ENCODE results near the gene TACC3.

Gene TACC3

DNA sequence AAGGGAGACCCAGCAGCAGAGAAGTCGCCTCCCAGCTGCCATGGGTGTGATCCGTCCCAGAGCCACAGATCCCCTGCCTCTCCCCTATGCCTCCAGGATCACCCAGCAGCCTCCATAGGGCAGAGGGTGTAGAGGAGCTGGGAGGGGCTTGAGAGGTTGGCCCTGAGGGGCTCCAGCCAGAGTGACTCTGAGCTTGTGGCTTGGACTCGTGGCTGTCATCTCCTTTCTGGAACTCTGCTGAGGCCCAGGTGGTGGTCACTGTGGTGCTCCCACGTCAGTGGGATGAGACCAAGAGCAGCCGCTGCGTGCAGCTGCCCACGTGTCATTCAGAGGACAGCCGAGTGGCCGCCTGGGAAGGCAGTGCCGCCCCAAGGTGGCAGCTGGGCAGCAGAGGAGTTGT is 4.2 kb downstream of the TACC3 start:
- no peak for DNase-seq

DNA sequence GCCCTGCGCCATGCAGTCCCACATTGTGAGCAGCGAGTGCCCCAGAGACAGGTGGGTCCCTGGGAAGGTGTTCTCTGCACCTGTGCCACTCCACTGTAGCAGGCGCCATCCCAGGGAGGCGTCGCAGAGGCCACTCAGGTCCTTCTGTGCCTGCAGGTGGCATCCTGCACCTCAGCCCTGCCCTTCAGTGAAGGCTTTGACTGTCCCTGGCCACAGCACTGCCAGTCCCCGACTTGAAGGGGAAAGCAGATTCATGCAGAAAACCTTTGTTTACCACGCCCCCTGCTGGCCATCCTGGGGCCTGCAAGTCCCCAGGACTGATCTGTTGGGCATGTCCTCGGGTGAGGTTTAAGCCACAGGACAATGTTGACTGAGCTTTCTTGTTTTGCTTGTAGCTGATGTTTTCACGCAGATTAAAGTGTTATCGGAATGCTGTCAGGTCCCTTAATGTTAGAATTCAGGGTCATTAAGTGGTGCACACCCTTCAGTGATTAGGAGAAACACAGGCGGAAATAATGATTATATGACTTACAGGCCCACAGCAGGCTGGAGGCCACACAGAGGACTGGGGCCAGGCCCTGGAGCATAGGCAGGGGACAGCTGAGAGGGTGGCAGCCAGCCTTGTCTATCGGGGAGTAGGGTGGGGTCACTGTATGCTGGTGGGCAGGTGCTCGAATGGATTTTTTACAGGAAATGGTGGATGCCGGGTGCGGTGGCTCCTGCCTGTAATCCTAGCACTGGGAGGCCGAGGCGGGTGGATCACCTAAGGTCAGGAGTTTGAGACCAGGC is 5.0 kb downstream of the TACC3 start:
- no peak for DNase-seq

DNA sequence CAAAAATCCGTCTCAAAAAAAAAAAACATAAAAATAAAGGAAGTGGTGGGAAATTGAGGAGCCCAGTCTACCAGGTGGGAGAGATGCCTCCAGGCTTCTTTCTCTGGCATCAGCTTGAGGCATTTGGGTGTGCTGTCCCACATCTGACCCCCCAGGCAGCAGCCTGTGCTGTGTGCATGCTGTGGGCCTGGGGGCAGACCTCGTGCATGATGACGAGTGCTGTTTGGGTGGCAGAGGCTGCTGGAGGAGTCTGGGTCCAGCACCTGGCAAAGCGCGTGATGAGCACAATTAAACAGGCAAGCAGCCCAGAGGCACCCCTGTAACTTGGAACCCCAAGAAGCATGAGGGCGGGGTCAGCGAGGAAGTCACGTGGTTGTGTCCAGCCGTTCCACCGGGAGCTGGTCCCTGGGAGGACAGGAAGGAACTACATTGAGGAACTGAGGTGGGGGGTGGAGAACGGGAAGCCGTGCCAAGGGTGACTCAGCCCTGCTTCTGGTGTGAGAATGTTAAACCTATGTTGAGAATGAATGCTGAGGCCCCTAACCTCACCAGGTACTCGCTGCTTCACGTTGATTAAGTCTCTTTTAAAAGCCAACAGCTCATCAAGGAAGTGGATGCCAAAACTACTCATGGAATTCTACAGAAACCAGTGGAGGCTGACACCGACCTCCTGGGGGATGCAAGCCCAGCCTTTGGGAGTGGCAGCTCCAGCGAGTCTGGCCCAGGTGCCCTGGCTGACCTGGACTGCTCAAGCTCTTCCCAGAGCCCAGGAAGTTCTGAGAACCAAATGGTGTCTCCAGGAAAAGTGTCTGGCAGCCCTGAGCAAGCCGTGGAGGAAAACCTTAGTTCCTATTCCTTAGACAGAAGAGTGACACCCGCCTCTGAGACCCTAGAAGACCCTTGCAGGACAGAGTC is 6.1 kb downstream of the TACC3 start:
- no peak for DNase-seq

DNA sequence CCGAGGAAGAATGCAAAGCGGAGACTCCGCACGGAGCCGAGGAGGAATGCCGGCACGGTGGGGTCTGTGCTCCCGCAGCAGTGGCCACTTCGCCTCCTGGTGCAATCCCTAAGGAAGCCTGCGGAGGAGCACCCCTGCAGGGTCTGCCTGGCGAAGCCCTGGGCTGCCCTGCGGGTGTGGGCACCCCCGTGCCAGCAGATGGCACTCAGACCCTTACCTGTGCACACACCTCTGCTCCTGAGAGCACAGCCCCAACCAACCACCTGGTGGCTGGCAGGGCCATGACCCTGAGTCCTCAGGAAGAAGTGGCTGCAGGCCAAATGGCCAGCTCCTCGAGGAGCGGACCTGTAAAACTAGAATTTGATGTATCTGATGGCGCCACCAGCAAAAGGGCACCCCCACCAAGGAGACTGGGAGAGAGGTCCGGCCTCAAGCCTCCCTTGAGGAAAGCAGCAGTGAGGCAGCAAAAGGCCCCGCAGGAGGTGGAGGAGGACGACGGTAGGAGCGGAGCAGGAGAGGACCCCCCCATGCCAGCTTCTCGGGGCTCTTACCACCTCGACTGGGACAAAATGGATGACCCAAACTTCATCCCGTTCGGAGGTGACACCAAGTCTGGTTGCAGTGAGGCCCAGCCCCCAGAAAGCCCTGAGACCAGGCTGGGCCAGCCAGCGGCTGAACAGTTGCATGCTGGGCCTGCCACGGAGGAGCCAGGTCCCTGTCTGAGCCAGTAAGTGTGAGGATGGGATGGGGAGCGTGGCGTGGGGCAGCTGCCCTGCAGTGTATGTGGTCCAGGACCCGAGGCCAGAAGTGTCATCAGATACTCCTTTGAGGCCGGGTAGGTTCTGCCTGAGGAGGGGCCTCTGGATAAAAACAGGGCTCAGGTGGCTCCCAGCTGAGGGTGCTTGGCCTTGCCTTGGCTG is 7.0 kb downstream of the TACC3 start:
- no peak for DNase-seq

DNA sequence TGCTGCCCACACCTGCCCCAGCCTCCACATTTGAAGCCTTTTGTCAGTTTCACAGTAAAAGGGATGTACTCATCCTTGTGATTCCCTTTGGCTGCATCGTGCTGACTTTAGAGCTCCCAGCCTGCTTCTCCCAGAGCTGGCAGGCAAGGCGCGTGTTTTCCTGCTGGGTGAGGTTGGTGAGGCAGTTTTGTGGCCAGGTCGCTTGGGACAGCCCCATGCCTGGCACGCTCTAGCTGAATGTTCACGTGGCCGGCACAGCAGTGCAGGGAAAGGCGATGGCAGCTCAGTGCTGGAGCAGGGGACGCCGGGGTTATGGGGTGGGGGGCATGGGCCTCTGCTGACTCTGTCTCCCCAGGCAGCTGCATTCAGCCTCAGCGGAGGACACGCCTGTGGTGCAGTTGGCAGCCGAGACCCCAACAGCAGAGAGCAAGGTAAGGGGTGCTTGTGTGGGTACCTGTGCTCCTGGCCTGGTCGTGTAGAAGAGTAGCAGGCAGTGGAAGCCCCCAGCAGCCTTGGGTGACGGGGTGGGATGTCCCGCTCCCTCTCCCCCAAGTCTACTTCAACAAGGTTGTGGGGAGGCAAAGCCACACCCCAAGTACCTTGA is 9.3 kb downstream of the TACC3 start:
- DNase-seq, result no peak

GRCh38 chr4:1731180-1731579 is 9.9 kb downstream of the TACC3 start:
- DNase-seq, result no peak

DNA sequence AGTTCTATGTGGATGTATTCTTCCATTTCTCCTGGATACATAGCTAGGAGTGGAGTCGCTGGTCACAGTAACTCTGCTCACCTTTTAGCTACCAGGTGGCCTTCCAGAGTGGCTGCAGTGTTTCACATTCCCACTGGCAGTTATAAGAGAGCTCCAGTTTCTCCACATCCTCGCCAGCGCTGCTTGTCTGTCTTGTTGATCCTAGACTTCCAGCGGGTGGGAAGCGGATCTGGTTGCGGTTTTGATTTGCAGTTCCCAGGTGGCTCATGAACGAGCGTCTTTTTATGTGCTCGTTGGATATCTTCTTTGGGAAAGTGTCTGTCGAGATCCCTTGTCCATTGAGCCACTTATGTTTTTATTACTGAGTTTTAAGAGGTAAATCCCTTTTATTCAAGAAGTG is 11.6 kb downstream of the TACC3 start:
- DNase-seq, result no peak

DNA sequence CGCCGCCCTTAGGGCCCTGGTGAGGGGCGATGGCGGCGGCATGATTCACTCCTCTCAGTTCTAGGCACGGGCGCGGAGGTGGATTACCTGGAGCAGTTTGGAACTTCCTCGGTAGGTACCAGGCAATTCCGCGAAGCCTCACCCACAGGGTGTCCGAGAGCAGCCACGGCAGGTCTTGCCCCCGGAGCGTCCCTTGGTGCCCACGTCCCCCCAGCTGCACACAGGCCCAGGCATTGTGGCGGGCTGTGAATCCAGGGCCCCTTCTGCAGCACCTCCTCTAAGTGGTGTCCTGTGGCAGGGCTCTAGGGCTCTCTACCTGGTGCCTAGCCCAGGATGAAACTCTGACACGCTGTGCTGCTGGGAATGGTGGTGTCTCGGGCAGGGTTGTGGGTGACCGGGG is 13.9 kb downstream of the TACC3 start:
- DNase-seq, result no peak

GRCh38 chr4:1736812-1737211 is 15.5 kb downstream of the TACC3 start:
- no peak for DNase-seq

DNA sequence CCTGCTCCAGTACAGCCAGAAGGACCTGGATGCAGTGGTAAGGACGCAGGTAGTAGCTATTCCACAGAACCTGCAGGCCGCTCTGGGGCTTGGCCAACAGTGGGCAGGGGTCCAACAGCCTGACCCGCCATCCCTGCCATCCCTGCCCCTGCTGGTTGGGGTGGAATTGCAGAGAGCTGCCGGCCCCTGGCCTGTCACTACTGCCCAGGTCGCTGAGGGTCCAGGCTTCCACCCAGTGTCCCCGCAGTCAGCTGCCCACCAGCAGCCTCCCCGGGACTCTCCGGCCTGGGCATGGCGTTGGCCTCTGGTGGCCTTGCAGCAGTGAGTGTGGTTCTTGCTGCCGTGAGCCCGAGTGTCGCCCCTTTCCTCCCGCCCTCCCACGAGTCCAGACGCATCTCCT is 16.3 kb downstream of the TACC3 start:
- no peak for DNase-seq

DNA sequence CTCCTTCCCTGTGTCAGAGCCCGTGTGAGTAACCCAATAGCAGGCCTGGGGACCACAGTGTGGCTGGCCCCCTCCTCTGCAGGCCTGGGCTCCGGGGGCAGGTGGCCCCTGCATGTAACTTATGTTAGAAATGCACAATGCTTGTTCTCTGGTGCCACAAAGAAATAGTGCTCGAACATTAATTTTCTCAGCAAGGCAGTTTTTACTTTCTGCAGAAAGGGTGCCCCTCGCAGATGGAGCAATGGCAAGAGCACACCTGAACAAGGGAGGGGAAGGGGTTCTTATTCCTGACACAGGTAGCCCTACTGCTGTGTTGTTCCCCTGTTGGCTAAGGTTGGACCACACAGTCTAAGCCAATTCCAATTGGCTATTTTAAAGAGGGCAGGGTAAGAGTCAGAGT is 17.1 kb downstream of the TACC3 start:
- DNase-seq, result no peak

- no peak for DNase-seq
These were observed 18.0 kb downstream of the TACC3 start for GRCh38 chr4:1739358-1739757.

DNA sequence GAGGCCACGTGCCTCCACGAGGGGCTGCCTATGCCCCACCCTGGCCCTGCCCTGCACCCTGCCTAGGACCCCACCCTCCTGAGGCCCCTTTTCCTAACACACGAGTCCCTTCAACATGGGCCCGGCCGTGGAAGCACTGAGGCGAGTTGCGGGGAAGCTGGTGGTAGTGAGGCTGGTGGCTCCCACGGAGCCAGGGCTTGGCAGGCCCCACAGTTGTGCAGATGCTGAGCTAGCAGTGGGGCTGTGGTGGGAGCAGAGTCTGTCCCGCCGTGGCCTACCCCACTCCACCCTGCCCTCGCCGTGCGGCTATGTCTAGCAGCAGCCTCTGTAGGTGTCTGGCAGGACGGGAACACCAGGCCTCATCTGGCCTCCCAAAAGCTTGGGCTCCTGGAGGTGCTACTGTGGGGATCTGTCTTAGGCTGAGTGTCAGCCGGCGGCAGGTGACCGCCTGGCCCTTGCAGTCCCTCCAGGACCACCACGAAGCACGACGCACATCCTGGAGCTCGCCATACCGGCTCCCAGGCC is 18.8 kb downstream of the TACC3 start:
- no peak for DNase-seq

DNA sequence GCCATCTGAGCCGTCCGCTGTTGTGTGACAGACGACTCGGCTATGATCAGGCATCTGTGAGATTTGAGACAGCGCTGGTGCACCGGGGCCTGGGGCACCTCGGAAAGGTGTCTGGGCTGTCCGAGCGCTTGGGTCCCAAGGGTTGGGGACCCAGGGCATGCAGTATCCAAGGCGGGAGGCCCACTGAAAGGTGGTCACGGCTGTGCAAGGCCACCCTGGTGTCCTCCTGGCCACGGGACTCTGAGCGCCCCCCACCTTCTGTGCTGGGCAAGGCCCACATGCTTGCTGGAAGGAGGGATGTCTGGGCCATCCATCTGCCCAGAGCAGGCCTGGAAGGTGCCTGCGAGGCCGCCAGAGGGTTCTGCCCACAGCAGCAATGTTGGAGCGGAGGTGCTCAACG is 19.9 kb downstream of the TACC3 start:
- DNase-seq, result no peak

- DNase-seq, result no peak
These were observed 22.2 kb downstream of the TACC3 start for GRCh38 chr4:1743551-1743950.

DNA sequence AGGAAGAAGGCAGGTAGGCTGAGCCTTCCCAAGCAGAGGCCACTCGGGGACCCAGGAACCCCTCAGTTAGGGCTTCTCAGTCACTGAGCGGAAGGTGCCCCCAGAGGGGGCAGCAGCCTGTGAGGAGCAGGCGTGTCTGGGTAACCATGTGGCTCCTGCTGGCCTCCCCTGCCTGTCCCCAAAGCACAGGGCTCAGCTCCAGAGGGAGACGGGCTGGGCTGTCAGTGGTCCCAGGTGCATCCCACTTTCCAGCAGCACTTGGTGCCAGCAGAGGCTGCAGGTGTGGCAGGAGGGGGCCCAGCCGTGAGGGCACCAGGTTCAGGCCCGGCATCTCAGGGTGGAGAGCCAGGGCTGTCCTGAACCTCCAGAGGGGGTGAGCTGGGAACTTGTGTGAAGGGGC is 22.7 kb downstream of the TACC3 start:
- DNase-seq, result no peak

- no peak for DNase-seq
These were observed 23.2 kb downstream of the TACC3 start for GRCh38 chr4:1744552-1744951.

- DNase-seq, result no peak
These were observed 23.8 kb downstream of the TACC3 start for GRCh38 chr4:1745165-1745564.

- DNase-seq, result no peak
These were observed 24.4 kb downstream of the TACC3 start for GRCh38 chr4:1745697-1746096.

- DNase-seq, result no peak
These were observed 25.0 kb downstream of the TACC3 start for GRCh38 chr4:1746265-1746691.

DNA sequence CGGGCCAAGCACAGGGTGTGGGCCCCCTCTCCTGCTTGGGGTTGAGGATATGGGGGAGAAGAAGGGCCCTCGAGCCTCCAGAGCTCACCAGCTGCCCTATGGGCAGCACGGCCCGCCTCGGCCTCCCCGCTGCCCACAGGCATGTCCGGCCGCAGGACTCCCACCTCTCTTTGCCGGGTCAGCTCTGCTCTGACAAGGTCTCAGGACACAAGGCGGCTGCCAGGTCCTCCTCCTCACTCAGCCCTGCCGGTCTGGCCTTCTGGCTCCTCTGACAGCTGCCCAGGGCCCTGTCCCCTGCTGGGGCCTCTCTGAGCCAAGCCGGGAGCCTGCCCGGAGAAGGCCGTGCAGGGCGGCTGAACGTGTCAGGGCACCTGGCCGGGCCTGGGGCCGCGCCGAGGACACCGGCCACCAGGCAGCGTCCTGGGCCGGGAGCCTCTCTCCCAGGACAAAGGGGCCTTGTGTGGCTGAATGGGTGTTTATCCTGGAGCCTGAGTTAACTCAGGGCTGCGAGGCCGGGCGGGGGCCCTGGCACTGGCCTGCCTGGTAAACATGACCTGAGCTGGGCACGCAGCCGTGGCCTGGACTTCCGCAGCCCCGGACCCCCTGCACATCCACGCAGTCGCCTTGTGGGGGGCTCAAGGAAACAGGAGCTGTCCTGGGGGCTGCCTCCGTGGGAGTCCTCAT is 25.7 kb downstream of the TACC3 start:
- no peak for DNase-seq

- DNase-seq, result no peak
These were observed 26.3 kb downstream of the TACC3 start for GRCh38 chr4:1747603-1747967.
